ENCODE results near the gene CD53.

- TF ChIP-seq POLR2AphosphoS5 (IDR thresholded peaks at IDR 0.05; ENCODE audit: low read depth, low read length) (no peak), SIN3A (IDR thresholded peaks at IDR 0.05; ENCODE audit: borderline replicate concordance, insufficient read depth, low read length) (no peak), TAF1 (IDR thresholded peaks at IDR 0.05; ENCODE audit: borderline replicate concordance, insufficient read depth, low read length) (no peak), FOXP2 (optimal IDR thresholded peaks at IDR 0.05; ENCODE audit: borderline replicate concordance, extremely low read depth, extremely low read length, insufficient read depth) (no peak)
- TF ChIP-seq, protein P1, sequence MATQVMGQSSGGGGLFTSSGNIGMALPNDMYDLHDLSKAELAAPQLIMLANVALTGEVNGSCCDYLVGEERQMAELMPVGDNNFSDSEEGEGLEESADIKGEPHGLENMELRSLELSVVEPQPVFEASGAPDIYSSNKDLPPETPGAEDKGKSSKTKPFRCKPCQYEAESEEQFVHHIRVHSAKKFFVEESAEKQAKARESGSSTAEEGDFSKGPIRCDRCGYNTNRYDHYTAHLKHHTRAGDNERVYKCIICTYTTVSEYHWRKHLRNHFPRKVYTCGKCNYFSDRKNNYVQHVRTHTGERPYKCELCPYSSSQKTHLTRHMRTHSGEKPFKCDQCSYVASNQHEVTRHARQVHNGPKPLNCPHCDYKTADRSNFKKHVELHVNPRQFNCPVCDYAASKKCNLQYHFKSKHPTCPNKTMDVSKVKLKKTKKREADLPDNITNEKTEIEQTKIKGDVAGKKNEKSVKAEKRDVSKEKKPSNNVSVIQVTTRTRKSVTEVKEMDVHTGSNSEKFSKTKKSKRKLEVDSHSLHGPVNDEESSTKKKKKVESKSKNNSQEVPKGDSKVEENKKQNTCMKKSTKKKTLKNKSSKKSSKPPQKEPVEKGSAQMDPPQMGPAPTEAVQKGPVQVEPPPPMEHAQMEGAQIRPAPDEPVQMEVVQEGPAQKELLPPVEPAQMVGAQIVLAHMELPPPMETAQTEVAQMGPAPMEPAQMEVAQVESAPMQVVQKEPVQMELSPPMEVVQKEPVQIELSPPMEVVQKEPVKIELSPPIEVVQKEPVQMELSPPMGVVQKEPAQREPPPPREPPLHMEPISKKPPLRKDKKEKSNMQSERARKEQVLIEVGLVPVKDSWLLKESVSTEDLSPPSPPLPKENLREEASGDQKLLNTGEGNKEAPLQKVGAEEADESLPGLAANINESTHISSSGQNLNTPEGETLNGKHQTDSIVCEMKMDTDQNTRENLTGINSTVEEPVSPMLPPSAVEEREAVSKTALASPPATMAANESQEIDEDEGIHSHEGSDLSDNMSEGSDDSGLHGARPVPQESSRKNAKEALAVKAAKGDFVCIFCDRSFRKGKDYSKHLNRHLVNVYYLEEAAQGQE (IDR thresholded peaks at IDR 0.05; ENCODE audit: insufficient read depth in 1 of 2, low read depth in 2 of 2, low read length in 2 of 2): no peak
Measured at GRCh38 chr1:110921953-110922352, 49.0 kb downstream of the CD53 start.
